Fibroblast of skin of scalp (primary cell): ENCODE measurements around the gene FMNL3.
"Not testable (repeated sequence)": the region's sequence is repeated elsewhere in the genome, so short reads cannot be mapped to it uniquely, and the experiment has no call there.

Experiments
- DNase-seq: peaks from one replicate; pipeline ENCODE4 v3.0.0-alpha.2; 2013

Gene FMNL3

DNA sequence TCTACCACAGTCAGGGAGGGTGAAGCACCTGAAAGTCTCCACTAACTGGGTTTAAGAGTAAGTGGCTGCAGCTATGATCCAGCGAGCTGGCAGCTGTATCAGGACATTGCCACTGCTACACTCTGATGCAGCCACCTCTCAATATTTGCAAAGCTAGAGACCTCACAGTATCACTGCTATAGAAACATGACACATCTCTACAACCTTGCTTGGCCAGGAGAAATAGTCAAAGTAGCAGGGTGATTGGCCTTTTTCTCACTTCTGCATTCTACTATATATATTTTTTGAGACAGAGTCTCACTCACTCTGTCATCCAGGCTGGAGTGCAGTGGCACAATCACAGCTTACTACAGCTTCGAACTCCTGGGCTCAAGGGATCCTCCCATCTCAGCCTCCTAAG lies 9.3 kb upstream of the FMNL3 start:
- DNase-seq = no peak

DNA sequence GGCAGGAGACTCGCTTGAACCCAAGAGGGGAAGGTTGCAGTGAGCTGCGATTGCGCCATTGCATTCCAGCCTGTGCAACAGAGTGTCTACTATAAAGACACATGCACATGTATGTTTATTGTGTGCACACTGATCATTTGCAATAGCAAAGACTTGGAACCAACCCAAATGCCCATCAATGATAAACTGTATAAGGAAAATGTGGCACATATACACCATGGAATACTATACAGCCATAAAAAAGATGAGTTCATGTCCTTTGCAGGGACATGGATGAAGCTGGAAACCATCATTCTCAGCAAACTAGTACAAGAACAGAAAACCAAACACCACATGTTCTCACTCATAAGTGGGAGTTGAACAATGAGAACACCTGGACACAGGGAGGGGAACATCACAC lies 6.7 kb upstream of the FMNL3 start:
- not testable (repeated sequence) for DNase-seq

DNA sequence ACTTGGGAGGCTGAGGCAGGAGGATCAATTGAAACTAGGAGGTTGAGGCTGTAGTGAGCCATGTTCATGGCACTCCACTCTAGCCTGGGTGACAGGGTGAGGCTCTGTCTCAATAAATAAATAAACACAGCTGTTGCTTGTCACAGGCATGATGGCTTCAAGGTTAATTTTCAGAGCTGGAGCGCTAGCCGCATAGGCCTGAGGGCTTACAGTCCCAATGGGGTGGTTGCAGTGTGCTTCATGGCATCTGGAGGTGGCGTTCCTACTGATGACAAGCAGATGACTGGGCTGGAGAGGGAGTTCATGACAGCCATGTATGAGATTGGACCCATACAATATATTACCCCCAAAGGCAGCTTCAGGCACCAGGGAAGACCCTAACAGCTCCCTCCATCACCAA lies 1.6 kb upstream of the FMNL3 start:
- DNase-seq = no peak

DNA sequence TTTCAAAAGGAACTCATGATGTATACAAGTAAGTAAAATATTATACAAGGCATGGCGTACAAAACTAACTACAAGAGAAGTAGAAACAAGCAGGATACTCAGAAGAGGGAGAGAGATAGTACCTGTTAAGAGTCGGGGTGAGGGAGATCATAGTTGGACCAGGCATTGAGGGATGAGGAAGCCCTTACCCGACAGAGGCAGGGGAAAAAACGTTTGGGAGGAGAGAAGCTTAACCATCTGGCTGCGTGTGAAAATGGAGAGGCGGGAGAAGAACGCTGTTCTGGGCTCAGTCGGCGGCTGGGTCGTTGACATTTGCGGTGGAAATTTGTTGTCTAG lies 575 bp upstream of the FMNL3 start:
- DNase-seq = no peak

DNA sequence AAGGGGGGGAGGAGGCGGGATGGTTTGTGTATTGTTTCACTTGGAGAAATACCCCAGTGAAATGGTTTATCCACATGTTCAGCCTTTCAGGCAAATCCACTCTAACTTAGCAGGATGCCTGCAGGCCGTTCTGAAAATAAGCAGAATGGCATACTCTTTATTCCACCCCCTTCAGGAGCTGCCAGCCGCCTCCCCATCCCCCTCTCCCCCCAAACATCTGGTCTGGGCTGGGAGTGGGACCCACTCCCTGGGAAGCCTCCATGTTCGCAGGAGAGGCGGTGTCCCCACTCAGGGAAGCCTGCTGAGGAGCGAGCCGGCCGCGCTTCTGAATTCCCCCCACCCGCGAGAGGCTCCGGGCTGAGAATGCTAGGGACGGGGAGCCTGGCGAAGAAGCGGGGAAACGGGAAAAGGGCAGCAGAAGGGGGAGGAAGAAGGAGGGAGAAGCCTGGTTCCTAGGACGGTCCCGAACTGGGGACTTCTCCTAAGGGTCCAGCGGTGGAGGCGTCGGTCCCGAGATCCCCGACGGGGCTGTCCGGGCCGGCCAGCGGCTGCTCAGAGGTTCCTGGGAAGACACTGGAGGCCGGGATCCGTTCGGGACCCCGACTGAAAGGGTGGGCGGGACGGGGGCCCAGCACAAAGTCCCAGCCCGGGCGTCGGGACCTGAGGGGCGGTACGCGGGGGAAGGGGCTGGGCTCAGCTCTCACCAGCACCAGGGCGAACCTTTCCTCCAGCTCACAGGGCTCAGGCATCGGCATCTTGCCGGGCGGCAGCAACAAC lies 666 bp downstream of the FMNL3 start:
- DNase-seq = peak; percentile 31

DNA sequence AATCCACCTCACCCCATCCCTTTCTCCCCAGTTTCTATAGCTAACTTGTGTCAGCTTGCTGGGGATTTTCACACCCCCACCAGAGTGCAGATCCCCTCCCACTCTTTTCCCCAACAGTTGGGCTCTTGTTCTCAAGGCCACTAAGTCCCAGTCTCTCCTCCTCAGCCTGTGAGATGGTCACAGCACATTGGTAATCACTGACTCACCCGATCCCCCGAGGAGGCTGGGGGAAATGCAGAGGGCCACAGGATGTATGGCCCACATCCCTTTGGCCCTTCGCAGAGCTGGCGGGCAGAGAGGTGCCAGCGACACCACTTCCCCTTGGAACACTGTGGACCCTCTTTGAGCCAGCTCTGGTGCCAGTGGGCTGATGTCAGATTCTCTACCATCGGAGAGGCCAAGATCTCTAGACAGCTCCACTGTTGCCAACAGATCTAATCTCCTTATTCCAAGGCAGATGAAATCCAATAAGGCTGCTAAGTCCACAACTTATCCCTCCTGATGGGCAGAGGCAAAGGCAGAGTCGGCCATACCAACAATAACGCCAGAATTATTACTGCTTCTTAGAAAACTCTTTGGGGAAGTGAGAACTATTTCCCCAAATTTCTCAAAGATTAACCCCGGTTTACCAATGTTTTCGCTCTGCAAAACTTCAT lies 1.6 kb downstream of the FMNL3 start:
- DNase-seq = peak; percentile 80

DNA sequence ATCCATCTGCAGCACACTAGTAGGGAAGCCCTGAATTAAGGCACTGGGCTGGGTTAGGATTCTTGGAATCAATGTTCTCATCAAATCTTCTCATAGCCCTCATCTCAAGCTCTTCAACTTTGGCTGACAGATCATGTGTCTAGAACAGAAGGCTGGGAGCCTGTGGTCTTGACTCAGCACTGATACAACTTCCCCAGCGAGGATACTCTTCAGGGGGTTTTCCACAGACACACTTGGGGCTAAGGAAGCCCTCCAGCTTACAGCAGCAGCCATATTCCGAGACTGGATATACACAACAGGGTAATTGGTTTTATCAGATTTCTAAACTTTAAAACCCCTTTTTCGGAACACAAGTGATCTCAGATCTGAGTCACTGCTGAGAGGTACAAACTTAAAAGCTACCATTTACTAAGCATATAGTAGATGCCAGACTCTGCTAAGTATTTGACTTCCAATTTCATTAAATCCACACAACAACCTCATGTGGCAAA lies 3.5 kb downstream of the FMNL3 start:
- peak; percentile 85 for DNase-seq

DNA sequence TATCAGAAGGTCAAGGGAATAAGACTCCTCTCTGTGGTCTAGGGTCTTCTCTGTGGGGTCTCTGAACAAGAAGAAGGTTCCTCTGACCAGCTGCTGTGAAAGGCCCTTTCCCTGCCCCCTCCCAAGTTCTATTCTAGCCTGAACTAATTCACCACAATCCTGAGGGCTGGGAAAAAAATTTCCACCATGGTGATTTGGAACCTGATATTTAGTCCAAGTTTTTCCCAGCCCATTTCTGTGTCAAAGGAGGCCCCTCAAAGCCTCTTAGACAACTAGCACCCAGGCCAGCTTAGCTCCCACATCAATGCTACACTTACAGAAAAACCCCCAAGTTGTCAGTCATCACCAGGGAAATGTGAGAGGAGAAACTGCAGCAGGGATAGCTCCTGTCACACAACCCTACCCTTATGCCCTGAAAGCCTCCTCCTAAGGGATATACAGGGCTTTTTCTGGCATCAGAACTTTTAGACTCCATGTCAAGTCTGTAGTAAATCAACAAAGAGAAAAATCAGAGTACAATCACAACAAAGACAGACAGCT lies 4.5 kb downstream of the FMNL3 start:
- DNase-seq = no peak

DNA sequence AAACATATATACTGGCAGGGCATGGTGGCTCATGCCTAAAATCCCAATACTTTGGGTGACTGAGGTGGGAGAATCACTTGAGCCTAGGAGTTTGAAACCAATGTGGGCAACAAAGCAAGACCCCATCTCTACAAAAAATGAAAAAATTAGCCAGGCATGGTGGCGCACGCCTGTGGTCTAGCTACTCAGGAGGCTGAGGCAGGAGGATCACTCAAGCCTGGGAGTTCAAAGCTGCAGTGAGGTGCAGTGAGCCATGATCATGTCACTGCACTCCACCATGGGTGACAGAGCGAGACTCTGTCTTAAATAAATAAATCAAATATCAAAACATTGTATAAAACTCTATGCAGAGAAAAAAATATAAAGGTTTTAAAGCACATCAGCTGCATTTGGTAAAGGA lies 5.2 kb downstream of the FMNL3 start:
- no peak for DNase-seq

DNA sequence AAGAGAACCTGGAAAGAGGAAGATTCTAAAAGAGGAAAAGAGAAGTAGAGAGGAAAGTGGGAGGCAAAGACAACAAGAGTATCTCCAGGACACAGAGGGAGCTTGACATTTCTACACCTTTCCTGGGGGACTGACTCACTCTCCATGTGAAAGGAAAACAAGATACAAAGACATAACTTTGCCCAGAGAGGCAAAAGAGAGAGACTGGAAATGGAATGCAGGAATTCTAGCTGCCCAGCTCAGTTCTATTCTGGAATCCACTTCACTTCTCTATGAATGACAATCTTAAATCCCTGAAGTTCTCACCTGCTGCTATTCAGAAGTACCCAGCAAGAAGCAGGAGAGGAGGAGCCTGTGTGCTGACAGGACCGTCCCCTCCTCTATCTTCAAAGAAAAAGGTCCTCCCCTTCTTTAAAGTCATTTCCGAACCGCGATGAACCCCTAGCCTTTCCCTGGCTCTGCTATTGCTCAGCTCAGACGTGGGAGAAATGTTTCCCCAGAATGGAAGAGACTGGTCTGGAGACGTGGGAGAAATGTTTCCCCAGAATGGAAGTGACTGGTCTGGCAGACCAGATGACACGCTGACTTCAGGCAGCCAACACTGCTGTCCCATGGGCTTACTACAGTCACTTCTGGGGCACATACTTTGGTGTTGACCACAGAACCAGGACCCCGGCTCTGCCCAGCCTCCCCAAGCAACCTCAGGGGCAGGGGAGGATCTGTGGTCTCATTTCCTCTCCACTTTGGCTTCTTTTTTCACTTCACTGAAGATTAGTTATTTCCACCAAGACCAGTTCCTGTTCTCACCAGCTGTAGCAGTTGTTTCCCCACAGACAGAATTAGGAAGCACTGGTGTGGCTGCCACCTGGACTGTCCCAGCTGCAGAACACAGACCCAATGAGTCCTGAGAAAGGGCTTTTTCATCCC lies 8.3 kb downstream of the FMNL3 start:
- DNase-seq = peak; percentile 65

DNA sequence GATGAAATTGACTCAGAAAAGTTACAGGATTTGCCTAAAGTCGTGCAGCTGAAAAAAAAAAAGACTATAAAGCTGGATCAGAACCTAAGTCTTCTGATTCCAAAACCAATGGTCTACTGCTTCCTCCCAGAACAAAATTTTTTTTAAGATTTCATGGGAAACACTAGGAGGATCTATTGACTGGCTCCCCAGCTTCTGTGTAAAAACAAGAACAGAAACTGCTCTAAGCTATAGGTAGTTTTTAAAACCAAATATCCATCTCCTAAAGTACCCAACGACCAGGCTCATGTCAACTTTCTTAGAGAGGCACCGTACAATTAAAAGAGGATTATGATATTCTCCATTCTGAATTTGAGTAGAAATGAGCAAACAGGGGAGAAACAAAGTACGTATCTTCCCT lies 9.4 kb downstream of the FMNL3 start:
- no peak for DNase-seq

DNA sequence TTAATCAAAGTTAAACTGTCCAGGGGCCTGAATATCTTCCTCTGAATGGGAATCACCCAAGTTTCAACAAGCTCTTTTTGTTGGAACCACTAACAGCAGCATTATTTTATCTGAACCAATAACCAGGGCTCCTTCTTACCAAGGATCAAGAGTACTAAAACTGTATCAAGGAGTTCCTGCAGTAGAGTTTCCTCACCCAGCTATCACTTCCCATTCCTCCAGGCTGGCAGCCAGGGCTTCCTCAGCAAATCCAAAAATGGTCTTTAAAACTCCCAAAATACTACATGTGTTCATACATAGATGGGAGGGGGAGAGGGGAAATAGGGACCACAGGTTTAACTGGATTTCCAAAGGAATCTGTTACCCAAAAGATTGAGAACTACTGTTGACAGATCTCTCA lies 10.5 kb downstream of the FMNL3 start:
- DNase-seq = no peak

DNA sequence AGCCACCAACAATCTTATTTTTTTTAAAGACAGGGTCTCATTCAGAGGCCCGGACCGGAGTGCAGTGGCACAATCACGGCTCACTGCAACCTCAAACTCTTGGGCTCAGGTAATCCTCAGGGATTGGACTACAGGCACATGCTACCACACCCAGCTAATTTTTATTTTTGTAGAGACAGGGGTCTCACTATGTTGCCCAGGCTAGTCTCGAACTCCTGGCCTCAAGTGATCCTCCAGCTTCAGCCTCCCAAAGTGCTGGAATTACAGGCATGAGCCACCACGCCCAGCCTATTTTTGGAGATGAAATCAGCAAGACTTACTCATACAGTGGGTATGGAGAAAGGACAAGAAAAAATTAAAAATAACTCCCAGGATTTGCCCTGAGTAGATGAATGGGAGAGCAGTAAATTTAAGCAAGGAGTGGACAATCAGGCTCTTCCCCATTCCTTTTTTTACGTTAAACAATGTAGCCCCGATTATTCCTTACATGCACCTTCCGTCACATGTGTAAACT lies 13.2 kb downstream of the FMNL3 start:
- DNase-seq = peak; percentile 61

DNA sequence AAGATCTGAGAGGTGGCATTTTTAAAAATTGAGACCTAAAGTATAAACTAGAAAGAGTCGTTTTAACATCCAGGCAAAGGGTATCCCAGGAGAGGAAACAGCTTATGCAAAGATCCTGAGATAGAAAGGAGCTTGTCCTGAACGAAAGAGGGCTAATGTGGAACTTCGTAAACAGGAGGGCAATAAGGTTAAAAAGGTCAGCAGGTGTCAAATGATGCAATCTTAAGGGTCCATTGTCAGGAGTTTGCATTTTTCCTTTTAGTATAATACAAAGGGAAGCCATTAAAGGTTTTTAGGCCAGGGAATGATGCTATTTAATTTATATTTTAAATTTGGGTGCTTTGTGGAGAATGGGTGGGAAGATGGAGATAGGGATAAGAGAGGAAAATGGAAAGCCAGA lies 14.4 kb downstream of the FMNL3 start:
- no peak for DNase-seq

DNA sequence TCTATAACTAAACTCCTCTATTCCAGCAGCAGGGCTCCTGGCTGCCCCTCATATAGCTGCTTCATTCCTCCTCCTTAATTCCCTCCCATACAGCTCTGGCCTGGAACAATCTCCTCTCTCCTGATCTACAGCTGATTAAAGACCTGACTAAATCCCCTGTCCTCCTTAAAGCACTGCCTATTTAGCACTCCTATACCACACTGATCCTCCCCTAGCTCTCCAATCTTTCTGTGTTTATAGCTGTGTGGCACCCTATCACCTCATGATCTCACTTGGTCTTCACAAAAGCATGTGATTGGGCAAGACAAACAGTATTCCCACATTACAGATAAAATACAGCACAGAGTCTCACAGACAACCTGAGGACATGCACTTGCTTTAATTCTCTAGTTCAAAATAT lies 17.4 kb downstream of the FMNL3 start:
- DNase-seq = no peak

DNA sequence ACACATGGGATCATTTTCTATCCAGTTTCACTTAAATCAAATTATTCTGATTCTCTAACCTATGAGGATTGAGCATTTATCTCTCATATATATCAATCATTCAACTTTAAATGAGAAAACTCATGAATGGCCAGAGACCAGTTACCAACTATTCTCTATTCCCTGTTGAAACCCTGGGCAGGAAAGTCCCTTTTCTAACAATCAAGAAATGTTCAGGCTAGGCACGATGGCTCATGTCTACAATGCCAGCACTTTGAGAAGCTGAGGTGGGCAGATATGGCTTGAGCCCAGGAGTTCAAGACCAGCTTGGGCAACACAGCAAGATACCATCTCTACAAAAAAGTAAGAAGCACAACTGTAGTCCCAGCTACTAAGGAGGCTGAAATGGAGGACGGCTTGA lies 18.0 kb downstream of the FMNL3 start:
- no peak for DNase-seq

DNA sequence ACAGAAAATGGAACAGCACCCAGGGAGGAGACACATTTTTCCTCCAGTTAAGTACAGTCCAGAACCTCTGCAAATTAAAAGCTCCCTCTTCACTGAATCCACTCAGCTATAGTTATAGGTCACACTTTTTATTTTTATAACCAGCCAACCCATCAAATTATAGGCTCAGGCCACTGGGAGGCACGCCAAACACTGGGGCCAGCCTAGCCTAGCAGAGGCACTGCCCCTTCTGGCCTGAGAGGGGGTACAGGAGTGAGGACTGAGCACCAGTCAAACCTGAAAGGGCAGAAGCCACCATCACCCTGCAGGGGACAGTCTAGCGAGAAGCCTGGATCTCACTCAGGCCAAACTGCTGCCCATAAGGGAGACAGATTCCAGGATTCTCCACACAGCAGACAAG lies 19.3 kb downstream of the FMNL3 start:
- no peak for DNase-seq

DNA sequence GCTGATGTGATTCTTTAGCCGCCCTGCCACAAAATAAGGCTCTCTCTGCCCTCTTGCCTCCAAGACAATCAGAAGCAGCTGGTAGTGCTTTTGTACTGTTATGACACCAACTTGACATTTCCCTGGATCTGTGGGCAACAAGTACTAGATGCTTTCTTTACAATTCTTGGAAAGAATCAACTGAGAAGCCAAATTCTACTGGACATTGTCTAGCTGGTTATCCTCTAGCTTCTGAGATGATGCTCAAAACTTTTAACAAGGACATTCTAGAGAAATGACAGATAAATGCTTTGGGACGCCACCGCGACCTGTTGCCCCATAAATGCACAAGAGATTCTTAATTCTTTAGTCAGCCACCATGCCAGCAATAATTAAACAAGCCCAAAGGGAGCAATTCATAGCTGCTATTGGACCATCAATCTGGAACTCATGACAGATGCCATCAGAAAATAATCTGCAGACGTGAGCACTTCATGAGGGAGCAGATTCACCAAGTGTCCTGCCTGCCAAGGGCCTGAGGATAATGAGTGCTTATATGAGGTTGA lies 22.8 kb downstream of the FMNL3 start:
- DNase-seq = no peak

DNA sequence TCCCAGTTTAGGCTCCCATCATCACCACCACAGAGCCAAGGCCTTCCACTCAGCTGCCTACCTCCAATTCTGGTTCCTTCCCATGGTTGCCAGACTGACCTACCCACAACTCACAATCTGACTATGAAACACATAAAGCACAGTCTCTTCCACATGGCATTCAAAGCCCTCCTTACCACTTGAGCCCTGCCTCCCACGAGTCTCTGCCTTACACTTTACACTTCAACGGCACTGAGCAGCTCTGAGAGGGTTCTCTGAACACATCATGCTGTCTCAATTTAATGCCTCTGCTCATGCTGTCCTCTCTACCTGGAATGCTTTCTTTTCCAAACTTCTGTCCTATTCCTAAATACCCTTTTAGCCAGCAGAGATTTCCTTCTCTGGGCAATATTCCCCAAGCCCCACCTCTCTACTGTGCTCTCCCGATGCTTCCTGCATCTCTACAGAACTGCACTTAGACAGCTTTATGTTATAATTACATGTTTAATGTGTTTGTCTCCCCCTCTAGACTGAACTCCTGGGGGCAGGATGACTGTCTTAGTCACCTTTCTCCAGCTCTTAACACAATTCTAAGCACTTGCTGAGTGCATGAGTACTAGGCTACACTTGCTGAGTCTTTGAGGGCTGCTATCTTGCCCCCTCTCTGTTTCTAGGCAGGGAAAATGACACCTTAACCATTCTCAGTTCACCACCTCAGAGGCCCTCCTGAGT lies 23.5 kb downstream of the FMNL3 start:
- DNase-seq = no peak

DNA sequence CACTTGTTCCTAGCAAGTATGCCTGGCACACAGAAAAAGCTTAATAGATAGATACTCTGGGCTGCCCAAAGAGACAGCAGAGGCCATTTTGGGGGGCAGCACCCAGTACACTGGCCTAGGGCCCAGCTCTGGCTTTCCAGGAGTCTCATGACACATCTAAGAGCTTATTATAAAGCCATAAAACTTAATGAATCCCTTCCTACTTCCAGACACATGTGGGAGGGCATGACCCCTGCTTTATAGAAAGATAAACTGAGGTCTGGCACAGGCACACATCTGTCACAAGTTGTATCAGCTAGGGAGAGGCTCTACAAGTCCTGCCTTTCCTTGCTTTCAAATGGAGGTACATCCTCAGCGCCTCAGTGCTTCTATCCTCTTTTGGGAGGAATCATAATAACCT lies 27.1 kb downstream of the FMNL3 start:
- DNase-seq = no peak

DNA sequence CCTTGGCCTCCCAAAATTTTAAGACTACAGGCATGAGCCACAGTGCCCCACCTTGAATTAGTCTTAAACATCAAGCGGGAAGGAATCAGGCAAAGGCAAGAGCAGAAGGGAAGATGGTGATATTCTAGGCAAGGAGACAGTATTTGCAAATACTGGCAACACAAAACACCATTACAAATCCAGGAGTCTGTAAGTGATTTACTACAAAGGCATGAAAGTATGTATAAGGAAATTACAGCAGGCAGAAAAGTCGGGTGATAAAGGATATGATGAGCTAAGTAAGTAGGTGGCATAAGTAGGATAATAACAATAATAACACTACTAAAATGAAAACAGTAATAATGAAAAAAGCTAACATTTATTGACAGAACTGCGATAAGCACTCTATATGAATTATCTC lies 28.5 kb downstream of the FMNL3 start:
- no peak for DNase-seq

DNA sequence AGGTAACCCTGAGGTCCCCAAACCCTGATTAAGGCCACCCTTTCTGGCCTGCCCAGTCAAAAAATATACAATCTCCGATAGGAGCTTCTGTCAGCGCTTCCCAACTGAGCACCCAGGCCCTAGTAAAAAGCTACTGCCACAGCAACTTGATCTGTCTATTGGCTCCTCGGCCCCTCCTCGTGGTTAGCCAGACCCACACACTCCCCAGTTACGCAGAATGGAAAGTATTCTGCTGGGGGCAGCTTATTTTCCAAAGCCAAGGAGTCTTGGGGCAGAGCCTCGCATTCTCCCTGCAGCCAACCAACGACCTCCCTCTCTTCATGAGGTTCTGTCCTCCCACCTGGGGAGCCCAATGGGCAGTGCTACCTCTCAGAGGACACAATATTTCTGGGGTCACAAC lies 32.1 kb downstream of the FMNL3 start:
- DNase-seq = peak; percentile 41
